ENCODE measurements around the gene KRT78.

DNA sequence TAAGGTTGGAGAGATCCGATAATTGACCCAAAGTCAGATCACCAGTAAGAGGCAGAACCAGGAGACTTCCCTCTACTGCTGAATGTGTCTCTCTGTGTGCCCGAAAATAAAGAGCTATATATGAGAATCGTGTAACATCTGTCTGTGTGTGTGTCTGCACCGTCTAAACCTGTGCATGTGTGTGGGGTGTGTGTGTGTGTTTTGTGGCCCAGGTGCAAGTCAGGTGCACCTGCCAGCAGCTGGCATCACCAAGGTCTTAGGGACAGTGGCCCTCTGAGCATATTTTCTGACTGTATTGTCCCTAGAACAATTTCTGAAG, 24.7 kb upstream of the KRT78 start:
- no peak for TF ChIP-seq CTCF (IDR thresholded peaks at IDR 0.05; ENCODE audit: low read depth, low read length, poor library complexity, severe bottlenecking)
- no peak for TF ChIP-seq EZH2phosphoT487 (IDR thresholded peaks at IDR 0.05; ENCODE audit: borderline replicate concordance, low read length)
